Kidney epithelial cell (primary cell): ENCODE results near the gene CHP2. TPM values are rescaled to one million over a fixed set of nuclear protein-coding genes. Genes with fewer than 3 reads are reported as not detected.

Experiments
- DNase-seq: peaks from one replicate; pipeline ENCODE4 v3.0.0-alpha.2; 2010; ENCODE audit warnings: low read depth
- H3K27me3 ChIP-seq: 2 replicates; pipeline ENCODE4 v1.6.0; 2011; ENCODE audit warnings: low read length; ENCODE audit not compliant: control insufficient read depth, insufficient read depth
- H3K36me3 ChIP-seq: 2 replicates; pipeline ENCODE4 v1.5.1; 2011; ENCODE audit warnings: low read length; ENCODE audit not compliant: control insufficient read depth, insufficient read depth
- H3K4me3 ChIP-seq: 2 replicates; pipeline ENCODE4 v1.5.1; 2011; ENCODE audit warnings: low read depth, mild to moderate bottlenecking, control low read depth, low read length
- CTCF ChIP-seq: IDR thresholded peaks from 2 replicates; pipeline ENCODE4 v1.5.1; 2011; ENCODE audit warnings: mild to moderate bottlenecking, moderate library complexity, low read length, control low read depth, inconsistent platforms; ENCODE audit not compliant: insufficient read depth, poor library complexity, severe bottlenecking
- total RNA-seq: library from RNA; depleted of rRNA; stranded (reverse); fragments of >200 nt; gene quantifications from 2 replicates; pipeline ENCODE4 v1.2.3, GENCODE V29; 2015

CHP2 gene
- total RNA-seq: not detected in 2 replicates

- Histone ChIP-seq H3K27me3 (peaks cover 22% of the 10 kb centered on the region), H3K4me3 (no peak within 1 kb of the TSS), H3K36me3 (no peaks in the 10 kb centered on the region)
- DNase-seq: no peak
- no peak for TF ChIP-seq CTCF
Observed at GRCh38 chr16:23754594-23755483, at the start of gene CHP2. CHP2 (plus strand) TSS chr16:23755026; CDS start chr16:23755050, 24 bp downstream.

GRCh38 chr16:23705517-23705902, 49.3 kb upstream of the CHP2 start:
- no peak for DNase-seq
- no peaks in the 10 kb centered on the region for H3K36me3 ChIP-seq
- H3K4me3 ChIP-seq: no peak overlapping the region
- peaks cover 7% of the 10 kb centered on the region for H3K27me3 ChIP-seq
- TF ChIP-seq CTCF: no peak

- DNase-seq: no peak
- Histone ChIP-seq H3K36me3 (no peaks in the 10 kb centered on the region), H3K4me3 (no peak overlapping the region), H3K27me3 (peaks cover 7% of the 10 kb centered on the region)
- no peak for TF ChIP-seq CTCF
Observed at GRCh38 chr16:23706439-23706838, 48.4 kb upstream of the CHP2 start.

- Histone ChIP-seq H3K27me3 (peaks cover 30% of the 10 kb centered on the region), H3K36me3 (no peaks in the 10 kb centered on the region), H3K4me3 (no peak overlapping the region)
- no peak for DNase-seq
- TF ChIP-seq CTCF: no peak
Observed at GRCh38 chr16:23709536-23709935, 45.3 kb upstream of the CHP2 start.

GRCh38 chr16:23710008-23710407, 44.8 kb upstream of the CHP2 start:
- Histone ChIP-seq H3K36me3 (no peaks in the 10 kb centered on the region), H3K4me3 (no peak overlapping the region), H3K27me3 (peaks cover 32% of the 10 kb centered on the region)
- DNase-seq: no peak
- no peak for TF ChIP-seq CTCF

- Histone ChIP-seq H3K27me3 (peaks cover 32% of the 10 kb centered on the region), H3K4me3 (no peak overlapping the region), H3K36me3 (no peaks in the 10 kb centered on the region)
- TF ChIP-seq CTCF: no peak
- DNase-seq: no peak
Observed at GRCh38 chr16:23710504-23710903, 44.3 kb upstream of the CHP2 start.
